HEK293 (cell line): Measurements from ENCODE around the gene PGC.

Source experiments
- GLIS1 ChIP-seq: fragments of 450-650 bp; formaldehyde crosslinking; IDR thresholded peaks from 2 replicates; pipeline ENCODE4 v1.5.1; 2016; ENCODE audit warnings: missing biosample characterization, missing genetic modification characterization
- KLF1 ChIP-seq: fragments of 450-650 bp; formaldehyde crosslinking; IDR thresholded peaks from 2 replicates; pipeline ENCODE4 v1.5.1; 2016; ENCODE audit warnings: missing biosample characterization, missing genetic modification characterization
- SETDB1 ChIP-seq: IDR thresholded peaks from one replicate; pipeline ENCODE4 v1.6.1; 2017; ENCODE audit warnings: mild to moderate bottlenecking, low read length, moderate library complexity, mixed read lengths; ENCODE audit not compliant: insufficient read length
- ZBTB48 ChIP-seq: fragments of 450-650 bp; formaldehyde crosslinking; IDR thresholded peaks from 2 replicates; pipeline ENCODE4 v1.5.1; 2016; ENCODE audit warnings: missing biosample characterization, missing genetic modification characterization
- ZBTB8A ChIP-seq: fragments of 450-650 bp; formaldehyde crosslinking; IDR thresholded peaks from 2 replicates; pipeline ENCODE4 v1.5.1; 2016; ENCODE audit warnings: missing biosample characterization, missing genetic modification characterization
- ZNF10 ChIP-seq: fragments of 450-650 bp; formaldehyde crosslinking; IDR thresholded peaks from 2 replicates; pipeline ENCODE4 v1.5.1; 2017; ENCODE audit warnings: missing biosample characterization, missing genetic modification characterization
- ZNF138 ChIP-seq: fragments of 450-650 bp; formaldehyde crosslinking; IDR thresholded peaks from 2 replicates; pipeline ENCODE4 v1.5.1; 2016; ENCODE audit warnings: missing biosample characterization, missing genetic modification characterization, borderline replicate concordance
- ZNF274 ChIP-seq, 2 experiments: fragments of 200-500 bp in 1 of 2; fragments of 450-650 bp in 1 of 2; sonication (Bioruptor generic) in 1 of 2; formaldehyde crosslinking in 1 of 2; IDR thresholded peaks; 2 replicates each; pipeline versions ENCODE4 v1.5.1 to v1.6.1; 2014 to 2016; ENCODE audit warnings: borderline replicate concordance in 1 of 2, inconsistent platforms in 1 of 2, low read length in 1 of 2, missing biosample characterization in 1 of 2, missing genetic modification characterization in 1 of 2
- ZNF311 ChIP-seq: fragments of 450-650 bp; formaldehyde crosslinking; IDR thresholded peaks from 2 replicates; pipeline ENCODE4 v1.5.1; 2017; ENCODE audit warnings: missing biosample characterization, missing genetic modification characterization, borderline replicate concordance
- ZNF529 ChIP-seq: fragments of 450-650 bp; formaldehyde crosslinking; IDR thresholded peaks from 2 replicates; pipeline ENCODE4 v1.5.1; 2017; ENCODE audit warnings: missing genetic modification characterization, missing biosample characterization; ENCODE audit not compliant: insufficient replicate concordance
- ZNF629 ChIP-seq: fragments of 450-650 bp; formaldehyde crosslinking; IDR thresholded peaks from 2 replicates; pipeline ENCODE4 v1.5.1; 2017; ENCODE audit warnings: missing biosample characterization, missing genetic modification characterization
- ZNF660 ChIP-seq: fragments of 450-650 bp; IDR thresholded peaks from 2 replicates; pipeline ENCODE4 v1.5.1; 2018; ENCODE audit warnings: missing biosample characterization, mild to moderate bottlenecking, missing genetic modification characterization
- ZNF677 ChIP-seq: fragments of 450-650 bp; IDR thresholded peaks from 2 replicates; pipeline ENCODE4 v1.5.0; 2018; ENCODE audit warnings: missing biosample characterization, mild to moderate bottlenecking, missing genetic modification characterization, moderate library complexity
- ZNF777 ChIP-seq: fragments of 450-650 bp; formaldehyde crosslinking; IDR thresholded peaks from 2 replicates; pipeline ENCODE4 v1.5.1; 2017; ENCODE audit warnings: missing biosample characterization, missing genetic modification characterization, borderline replicate concordance
- ZNF792 ChIP-seq: fragments of 450-650 bp; formaldehyde crosslinking; IDR thresholded peaks from 2 replicates; pipeline ENCODE4 v1.5.1; 2016; ENCODE audit warnings: missing biosample characterization, missing genetic modification characterization
- ZXDB ChIP-seq: fragments of 450-650 bp; formaldehyde crosslinking; IDR thresholded peaks from 2 replicates; pipeline ENCODE4 v1.5.1; 2016; ENCODE audit warnings: missing biosample characterization, missing genetic modification characterization
- TF ChIP-seq, protein P1 (sequence below): fragments of 450-650 bp; formaldehyde crosslinking; IDR thresholded peaks from 2 replicates; pipeline ENCODE4 v1.5.1; 2016; ENCODE audit warnings: missing biosample characterization, missing genetic modification characterization, low read depth
- TF ChIP-seq, protein P2 (sequence below): fragments of 450-650 bp; formaldehyde crosslinking; IDR thresholded peaks from 2 replicates; pipeline ENCODE4 v1.5.1; 2016; ENCODE audit warnings: missing biosample characterization, missing genetic modification characterization
- TF ChIP-seq, protein P3 (sequence below): fragments of 450-650 bp; formaldehyde crosslinking; IDR thresholded peaks from 2 replicates; pipeline ENCODE4 v1.5.1; 2016; ENCODE audit warnings: missing biosample characterization, missing genetic modification characterization
- TF ChIP-seq, protein P4 (sequence below): fragments of 450-650 bp; formaldehyde crosslinking; IDR thresholded peaks from 2 replicates; pipeline ENCODE4 v1.5.1; 2016; ENCODE audit warnings: missing biosample characterization, missing genetic modification characterization
- TF ChIP-seq, protein P5 (sequence below): fragments of 450-650 bp; formaldehyde crosslinking; IDR thresholded peaks from 2 replicates; pipeline ENCODE4 v1.5.1; 2017; ENCODE audit warnings: missing biosample characterization, mild to moderate bottlenecking, missing genetic modification characterization, moderate library complexity
- TF ChIP-seq, protein P6 (sequence below): fragments of 450-650 bp; formaldehyde crosslinking; conservative IDR thresholded peaks from 2 replicates; pipeline ENCODE4 v1.5.1; 2016; ENCODE audit warnings: low read depth, missing biosample characterization, missing genetic modification characterization

The PGC gene

DNA sequence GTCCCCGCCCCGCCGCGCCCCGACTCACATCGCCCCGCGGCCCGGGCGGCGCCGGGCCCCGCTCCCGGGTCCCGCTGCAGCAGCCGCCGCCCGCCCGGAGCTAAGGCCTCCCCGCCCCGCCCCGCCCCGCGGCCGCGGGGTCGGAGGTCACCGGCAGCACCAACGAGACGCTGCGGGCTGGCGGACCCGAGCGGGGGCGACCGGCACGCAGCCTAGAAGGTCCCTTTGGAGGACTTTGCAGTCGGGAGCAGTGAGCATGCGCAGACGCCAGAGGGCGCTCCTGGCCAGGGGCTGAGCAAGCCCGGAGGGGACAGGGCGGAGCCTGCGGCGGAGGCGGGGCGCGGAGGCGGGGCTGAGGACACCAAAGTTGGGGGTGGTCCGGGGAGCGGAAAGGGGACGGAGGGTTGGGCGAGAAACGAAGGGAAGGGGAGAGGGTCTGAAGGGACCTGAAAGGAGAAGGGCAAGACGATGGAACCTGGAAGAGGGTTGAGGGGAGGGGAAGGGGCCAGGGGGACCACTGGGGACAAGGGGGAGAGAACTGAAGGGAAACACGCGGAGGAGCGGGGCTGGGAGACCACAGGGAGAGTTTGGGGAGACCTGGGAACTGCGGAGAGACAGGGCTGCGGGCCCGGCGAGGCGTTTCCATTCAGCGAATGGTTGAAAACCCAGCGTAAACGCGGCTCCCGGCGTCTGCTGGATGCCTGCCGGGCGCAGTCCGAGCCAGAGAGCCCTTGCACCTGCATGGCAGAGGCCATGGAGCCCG, 32.8 kb upstream of the PGC start, which contains the start of gene FRS3 (continued):
- TF ChIP-seq, protein P1, sequence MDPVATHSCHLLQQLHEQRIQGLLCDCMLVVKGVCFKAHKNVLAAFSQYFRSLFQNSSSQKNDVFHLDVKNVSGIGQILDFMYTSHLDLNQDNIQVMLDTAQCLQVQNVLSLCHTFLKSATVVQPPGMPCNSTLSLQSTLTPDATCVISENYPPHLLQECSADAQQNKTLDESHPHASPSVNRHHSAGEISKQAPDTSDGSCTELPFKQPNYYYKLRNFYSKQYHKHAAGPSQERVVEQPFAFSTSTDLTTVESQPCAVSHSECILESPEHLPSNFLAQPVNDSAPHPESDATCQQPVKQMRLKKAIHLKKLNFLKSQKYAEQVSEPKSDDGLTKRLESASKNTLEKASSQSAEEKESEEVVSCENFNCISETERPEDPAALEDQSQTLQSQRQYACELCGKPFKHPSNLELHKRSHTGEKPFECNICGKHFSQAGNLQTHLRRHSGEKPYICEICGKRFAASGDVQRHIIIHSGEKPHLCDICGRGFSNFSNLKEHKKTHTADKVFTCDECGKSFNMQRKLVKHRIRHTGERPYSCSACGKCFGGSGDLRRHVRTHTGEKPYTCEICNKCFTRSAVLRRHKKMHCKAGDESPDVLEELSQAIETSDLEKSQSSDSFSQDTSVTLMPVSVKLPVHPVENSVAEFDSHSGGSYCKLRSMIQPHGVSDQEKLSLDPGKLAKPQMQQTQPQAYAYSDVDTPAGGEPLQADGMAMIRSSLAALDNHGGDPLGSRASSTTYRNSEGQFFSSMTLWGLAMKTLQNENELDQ (tag by site-specific recombination), result no peak
- TF ChIP-seq KLF1 (tag by site-specific recombination), result peak; percentile 81
- peak; percentile 75 for TF ChIP-seq ZBTB8A (tag by site-specific recombination)
- TF ChIP-seq ZNF311 (tag by site-specific recombination), result no peak
- peak; percentile 41; the same call in 1 of the 2 replicates for TF ChIP-seq ZXDB (tag by site-specific recombination)
- no peak; the same call in 1 of the 2 replicates for TF ChIP-seq ZNF10 (tag by site-specific recombination)
- TF ChIP-seq ZNF677 (tag by site-specific recombination), result no peak
- TF ChIP-seq, protein P2, sequence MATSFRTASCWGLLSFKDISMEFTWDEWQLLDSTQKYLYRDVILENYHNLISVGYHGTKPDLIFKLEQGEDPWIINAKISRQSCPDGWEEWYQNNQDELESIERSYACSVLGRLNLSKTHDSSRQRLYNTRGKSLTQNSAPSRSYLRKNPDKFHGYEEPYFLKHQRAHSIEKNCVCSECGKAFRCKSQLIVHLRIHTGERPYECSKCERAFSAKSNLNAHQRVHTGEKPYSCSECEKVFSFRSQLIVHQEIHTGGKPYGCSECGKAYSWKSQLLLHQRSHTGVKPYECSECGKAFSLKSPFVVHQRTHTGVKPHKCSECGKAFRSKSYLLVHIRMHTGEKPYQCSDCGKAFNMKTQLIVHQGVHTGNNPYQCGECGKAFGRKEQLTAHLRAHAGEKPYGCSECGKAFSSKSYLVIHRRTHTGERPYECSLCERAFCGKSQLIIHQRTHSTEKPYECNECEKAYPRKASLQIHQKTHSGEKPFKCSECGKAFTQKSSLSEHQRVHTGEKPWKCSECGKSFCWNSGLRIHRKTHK (tag by site-specific recombination), result no peak
- no peak for TF ChIP-seq ZNF529 (tag by site-specific recombination)
- TF ChIP-seq, protein P3, sequence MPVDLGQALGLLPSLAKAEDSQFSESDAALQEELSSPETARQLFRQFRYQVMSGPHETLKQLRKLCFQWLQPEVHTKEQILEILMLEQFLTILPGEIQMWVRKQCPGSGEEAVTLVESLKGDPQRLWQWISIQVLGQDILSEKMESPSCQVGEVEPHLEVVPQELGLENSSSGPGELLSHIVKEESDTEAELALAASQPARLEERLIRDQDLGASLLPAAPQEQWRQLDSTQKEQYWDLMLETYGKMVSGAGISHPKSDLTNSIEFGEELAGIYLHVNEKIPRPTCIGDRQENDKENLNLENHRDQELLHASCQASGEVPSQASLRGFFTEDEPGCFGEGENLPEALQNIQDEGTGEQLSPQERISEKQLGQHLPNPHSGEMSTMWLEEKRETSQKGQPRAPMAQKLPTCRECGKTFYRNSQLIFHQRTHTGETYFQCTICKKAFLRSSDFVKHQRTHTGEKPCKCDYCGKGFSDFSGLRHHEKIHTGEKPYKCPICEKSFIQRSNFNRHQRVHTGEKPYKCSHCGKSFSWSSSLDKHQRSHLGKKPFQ (tag by site-specific recombination), result no peak
- TF ChIP-seq ZNF138 (tag by site-specific recombination), result no peak
- TF ChIP-seq ZBTB48, result no peak; the same call in none of the 2 replicates
- no peak for TF ChIP-seq ZNF792
- peak; percentile 49; the same call in 1 of the 2 replicates for TF ChIP-seq GLIS1 (tag by site-specific recombination)
- no peak for TF ChIP-seq ZNF274 (IDR thresholded peaks at IDR 0.05; ENCODE audit: low read length)
- TF ChIP-seq ZNF274 (tag by site-specific recombination; IDR thresholded peaks at IDR 0.05; ENCODE audit: borderline replicate concordance), result no peak
- TF ChIP-seq ZNF777 (tag by site-specific recombination), result no peak
- TF ChIP-seq SETDB1, result no peak
- TF ChIP-seq, protein P4, sequence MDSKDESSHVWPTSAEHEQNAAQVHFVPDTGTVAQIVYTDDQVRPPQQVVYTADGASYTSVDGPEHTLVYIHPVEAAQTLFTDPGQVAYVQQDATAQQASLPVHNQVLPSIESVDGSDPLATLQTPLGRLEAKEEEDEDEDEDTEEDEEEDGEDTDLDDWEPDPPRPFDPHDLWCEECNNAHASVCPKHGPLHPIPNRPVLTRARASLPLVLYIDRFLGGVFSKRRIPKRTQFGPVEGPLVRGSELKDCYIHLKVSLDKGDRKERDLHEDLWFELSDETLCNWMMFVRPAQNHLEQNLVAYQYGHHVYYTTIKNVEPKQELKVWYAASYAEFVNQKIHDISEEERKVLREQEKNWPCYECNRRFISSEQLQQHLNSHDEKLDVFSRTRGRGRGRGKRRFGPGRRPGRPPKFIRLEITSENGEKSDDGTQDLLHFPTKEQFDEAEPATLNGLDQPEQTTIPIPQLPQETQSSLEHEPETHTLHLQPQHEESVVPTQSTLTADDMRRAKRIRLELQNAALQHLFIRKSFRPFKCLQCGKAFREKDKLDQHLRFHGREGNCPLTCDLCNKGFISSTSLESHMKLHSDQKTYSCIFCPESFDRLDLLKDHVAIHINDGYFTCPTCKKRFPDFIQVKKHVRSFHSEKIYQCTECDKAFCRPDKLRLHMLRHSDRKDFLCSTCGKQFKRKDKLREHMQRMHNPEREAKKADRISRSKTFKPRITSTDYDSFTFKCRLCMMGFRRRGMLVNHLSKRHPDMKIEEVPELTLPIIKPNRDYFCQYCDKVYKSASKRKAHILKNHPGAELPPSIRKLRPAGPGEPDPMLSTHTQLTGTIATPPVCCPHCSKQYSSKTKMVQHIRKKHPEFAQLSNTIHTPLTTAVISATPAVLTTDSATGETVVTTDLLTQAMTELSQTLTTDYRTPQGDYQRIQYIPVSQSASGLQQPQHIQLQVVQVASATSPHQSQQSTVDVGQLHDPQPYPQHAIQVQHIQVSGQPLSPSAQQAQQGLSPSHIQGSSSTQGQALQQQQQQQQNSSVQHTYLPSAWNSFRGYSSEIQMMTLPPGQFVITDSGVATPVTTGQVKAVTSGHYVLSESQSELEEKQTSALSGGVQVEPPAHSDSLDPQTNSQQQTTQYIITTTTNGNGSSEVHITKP (tag by site-specific recombination), result peak; percentile 81; the same call in 1 of the 2 replicates
- TF ChIP-seq ZNF629 (tag by site-specific recombination), result peak; percentile 74; the same call in 1 of the 2 replicates
- TF ChIP-seq, protein P5, sequence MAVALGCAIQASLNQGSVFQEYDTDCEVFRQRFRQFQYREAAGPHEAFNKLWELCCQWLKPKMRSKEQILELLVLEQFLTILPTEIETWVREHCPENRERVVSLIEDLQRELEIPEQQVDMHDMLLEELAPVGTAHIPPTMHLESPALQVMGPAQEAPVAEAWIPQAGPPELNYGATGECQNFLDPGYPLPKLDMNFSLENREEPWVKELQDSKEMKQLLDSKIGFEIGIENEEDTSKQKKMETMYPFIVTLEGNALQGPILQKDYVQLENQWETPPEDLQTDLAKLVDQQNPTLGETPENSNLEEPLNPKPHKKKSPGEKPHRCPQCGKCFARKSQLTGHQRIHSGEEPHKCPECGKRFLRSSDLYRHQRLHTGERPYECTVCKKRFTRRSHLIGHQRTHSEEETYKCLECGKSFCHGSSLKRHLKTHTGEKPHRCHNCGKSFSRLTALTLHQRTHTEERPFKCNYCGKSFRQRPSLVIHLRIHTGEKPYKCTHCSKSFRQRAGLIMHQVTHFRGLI (tag by site-specific recombination), result peak; percentile 40; the same call in 1 of the 2 replicates
- peak; percentile 97 for TF ChIP-seq ZNF660
- TF ChIP-seq, protein P6, sequence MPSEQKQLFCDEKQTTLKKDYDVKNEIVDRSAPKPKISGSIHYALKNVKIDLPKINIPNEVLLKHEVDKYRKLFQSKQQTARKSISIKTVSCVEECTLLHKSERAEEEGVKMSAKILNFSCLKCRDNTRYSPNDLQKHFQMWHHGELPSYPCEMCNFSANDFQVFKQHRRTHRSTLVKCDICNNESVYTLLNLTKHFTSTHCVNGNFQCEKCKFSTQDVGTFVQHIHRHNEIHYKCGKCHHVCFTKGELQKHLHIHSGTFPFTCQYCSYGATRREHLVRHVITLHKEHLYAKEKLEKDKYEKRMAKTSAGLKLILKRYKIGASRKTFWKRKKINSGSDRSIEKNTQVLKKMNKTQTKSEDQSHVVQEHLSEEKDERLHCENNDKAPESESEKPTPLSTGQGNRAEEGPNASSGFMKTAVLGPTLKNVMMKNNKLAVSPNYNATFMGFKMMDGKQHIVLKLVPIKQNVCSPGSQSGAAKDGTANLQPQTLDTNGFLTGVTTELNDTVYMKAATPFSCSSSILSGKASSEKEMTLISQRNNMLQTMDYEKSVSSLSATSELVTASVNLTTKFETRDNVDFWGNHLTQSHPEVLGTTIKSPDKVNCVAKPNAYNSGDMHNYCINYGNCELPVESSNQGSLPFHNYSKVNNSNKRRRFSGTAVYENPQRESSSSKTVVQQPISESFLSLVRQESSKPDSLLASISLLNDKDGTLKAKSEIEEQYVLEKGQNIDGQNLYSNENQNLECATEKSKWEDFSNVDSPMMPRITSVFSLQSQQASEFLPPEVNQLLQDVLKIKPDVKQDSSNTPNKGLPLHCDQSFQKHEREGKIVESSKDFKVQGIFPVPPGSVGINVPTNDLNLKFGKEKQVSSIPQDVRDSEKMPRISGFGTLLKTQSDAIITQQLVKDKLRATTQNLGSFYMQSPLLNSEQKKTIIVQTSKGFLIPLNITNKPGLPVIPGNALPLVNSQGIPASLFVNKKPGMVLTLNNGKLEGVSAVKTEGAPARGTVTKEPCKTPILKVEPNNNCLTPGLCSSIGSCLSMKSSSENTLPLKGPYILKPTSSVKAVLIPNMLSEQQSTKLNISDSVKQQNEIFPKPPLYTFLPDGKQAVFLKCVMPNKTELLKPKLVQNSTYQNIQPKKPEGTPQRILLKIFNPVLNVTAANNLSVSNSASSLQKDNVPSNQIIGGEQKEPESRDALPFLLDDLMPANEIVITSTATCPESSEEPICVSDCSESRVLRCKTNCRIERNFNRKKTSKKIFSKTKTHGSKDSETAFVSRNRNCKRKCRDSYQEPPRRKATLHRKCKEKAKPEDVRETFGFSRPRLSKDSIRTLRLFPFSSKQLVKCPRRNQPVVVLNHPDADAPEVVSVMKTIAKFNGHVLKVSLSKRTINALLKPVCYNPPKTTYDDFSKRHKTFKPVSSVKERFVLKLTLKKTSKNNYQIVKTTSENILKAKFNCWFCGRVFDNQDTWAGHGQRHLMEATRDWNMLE, result no peak
